ENCODE measurements around the gene CAPN2.

DNA sequence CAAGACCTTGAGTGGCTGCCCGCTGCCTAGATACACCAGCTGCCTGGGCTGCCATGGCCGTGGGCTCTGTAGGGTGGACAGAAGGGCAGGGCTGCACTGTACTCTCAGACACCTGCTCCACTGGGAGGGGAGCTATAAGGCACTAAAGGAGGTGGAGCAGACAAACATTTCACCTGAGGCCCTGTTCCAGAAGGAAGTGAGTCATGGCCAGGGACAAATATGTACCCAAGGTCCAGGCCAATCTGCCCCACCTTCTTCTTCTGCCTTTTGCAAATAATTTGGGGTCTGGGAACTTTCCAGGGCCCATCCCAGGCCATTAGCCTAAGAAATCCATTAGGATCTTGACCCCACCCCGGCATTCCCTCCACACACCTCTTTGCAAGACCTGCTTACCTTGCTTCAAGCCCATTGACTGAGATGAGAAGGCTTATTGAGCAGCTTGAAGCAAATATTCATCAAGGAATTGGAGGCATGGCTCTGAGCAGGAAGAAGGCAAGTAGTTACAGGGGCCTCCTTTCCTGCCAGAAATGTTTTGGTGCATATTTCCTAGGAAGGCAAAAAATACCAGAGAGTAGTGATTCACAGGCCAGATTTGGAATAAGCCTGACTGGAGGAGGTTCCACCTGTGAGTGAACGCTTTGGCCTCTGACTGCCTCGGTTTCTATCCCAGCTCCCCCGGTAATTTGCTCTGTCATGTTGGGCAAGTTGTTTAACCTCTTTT is 46.6 kb upstream of the CAPN2 start, which contains the start of gene CAPN8:
- TF ChIP-seq, protein P1, sequence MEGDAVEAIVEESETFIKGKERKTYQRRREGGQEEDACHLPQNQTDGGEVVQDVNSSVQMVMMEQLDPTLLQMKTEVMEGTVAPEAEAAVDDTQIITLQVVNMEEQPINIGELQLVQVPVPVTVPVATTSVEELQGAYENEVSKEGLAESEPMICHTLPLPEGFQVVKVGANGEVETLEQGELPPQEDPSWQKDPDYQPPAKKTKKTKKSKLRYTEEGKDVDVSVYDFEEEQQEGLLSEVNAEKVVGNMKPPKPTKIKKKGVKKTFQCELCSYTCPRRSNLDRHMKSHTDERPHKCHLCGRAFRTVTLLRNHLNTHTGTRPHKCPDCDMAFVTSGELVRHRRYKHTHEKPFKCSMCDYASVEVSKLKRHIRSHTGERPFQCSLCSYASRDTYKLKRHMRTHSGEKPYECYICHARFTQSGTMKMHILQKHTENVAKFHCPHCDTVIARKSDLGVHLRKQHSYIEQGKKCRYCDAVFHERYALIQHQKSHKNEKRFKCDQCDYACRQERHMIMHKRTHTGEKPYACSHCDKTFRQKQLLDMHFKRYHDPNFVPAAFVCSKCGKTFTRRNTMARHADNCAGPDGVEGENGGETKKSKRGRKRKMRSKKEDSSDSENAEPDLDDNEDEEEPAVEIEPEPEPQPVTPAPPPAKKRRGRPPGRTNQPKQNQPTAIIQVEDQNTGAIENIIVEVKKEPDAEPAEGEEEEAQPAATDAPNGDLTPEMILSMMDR (IDR thresholded peaks at IDR 0.05 in 8 of 11, conservative IDR thresholded peaks at IDR 0.05 in 3 of 11): no peak
- no peak for TF ChIP-seq POLR2A (IDR thresholded peaks at IDR 0.05)

All from spleen (tissue), 7 donors.